Right lung (tissue), 5 donors: Measurements from ENCODE around the gene PGAP1. TPM values are rescaled to one million over a fixed set of nuclear protein-coding genes. Genes with fewer than 3 reads are reported as not detected.

Source experiments
- DNase-seq, 2 donors: peaks; one replicate each; pipeline ENCODE4 v3.0.0-alpha.2; 2013
- polyA plus RNA-seq, 5 donors: library from polyadenylated mRNA; unstranded; fragments of 120-200 nt; gene quantifications; one replicate each; pipeline versions ENCODE4 v1.2.1 to v1.2.3, GENCODE V29; 2013; ENCODE audit warnings: inconsistent platforms in 1 of 5, low replicate concordance in 1 of 5; ENCODE audit not compliant: insufficient read length in 5 of 5, insufficient read depth in 1 of 5

Gene PGAP1
- polyA plus RNA-seq, 5 donors: 16.8 to 35.0 (median 29.7) TPM

DNA sequence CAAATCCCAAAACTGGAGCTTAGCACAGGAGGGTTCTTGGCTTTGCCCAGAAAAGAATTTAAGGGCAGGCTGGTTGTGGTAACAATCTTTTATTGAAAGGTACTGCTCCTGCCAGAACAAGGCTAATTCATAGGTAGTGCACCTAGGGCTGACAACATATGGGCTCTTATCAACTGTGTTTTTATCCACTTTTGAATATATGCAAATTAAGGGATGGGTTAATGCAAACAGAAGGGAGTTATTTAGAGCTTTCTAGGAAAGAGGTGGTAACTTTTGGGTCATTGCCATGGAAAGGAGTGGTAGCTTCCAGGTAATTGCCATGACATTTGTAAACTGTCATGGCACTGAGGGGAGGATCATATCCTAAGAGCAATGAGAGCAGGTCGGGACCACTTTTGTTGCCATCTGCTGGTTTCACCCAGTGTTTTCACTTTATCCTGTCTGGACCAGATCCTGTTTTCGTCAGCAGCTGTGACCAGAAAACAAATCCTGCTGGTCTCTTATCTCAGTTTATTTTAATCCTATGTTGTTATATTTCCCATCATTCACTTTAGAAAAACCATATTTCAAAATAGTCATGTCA lies 118.3 kb downstream of the PGAP1 start:
- DNase-seq: no peak

- DNase-seq: no peak
These were observed 122.1 kb downstream of the PGAP1 start for GRCh38 chr2:196804381-196804780.

DNA sequence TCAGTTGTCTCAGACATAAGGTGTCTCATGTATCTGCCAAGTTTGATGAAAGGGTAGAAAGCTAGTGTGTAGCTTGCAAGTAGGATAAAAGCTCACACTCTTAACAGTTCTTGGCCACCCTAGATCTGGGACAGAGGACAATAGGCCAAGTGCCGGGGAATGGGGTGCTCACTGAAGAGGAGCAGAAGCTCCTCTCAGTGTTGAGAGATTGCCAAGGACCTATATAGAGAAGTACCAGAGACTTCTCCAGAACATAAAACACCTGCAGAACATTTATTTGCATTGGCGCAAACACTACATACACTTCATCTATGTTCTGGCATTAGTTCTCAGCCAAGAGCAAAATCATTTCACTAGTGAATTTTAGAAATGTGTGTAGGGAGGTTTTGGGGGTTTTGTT lies 124.1 kb downstream of the PGAP1 start:
- no peak for DNase-seq

DNA sequence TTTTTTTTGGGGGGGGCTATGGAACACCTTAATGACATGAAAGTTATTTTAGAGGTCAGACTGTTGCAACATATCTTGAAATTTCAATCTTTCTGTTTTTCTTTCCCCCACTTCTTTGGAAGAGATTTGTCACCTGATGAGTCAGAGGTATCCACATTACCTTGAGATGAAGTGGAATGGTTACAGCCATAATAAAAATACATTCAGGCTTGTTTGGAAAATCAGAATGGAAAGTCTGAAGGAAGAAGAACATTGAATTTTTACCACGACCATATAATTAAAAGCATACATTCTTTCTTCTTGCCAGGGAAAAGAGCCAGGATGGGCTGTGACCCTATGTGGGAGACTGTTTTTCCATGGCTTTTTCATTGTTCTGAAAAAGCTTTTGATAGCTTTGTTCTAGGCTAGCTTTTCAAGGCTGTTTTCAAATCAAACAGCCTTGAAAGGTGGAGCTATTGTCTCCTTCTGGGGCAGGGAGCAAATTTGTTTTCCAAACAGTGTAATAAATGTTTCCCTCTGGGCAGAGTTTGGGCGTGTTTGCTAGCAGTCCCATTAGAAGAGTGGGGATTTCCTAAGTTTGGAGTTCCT lies 124.7 kb downstream of the PGAP1 start:
- no peak for DNase-seq

DNA sequence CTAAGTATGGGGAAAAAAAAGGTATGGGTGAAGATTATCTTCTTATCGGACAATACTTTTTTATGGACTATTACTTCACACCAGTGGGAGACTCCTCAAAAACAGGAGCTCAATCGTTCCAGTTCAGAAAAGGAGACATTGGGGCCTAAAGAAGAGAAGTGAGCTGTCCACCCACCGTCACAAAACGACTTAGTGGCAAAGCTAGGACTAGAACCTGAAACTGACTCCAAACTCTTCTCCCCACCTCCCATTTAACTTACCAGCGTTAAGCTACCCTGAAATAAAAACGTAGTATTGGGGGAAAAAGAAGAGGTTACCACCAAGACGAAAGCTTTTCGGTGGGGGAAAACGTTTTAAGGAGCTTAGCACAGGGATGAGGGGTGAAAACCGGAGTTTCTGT lies 127.5 kb downstream of the PGAP1 start:
- DNase-seq: peak in 1 of 2 donors; percentile 5

GRCh38 chr2:196792865-196793264 lies 133.6 kb downstream of the PGAP1 start:
- DNase-seq: no peak

DNA sequence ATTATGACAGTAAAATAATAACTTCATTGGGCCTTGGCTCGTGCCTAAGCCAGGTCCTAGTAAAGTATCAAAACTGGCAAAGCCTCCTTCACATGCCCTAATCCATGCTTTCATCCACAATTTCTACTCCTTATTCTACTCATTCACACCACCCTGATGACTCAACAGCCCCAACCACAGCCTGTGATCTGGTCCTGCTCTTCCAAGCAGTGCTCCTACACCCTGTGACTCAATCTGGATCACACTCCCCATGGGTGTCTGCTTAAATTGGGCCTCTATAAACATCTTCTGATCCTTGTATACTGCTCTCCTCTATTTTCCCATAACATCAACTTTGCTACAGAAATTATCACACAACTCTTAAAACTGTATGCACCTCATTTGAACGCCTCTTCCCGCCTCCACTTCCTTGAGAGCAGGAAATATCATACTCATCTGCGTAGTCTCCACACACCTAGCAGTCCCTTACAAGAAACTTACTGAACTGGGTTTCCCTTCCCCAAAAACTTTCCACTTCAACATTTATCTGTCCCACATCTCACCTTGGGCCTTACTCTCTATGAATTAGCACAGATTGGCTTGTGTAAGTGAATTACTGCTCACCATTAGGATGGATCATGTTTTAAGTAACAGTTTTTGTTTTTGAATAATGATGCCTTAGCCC lies 142.9 kb downstream of the PGAP1 start:
- no peak for DNase-seq

Other genes starting within 250 kb of the PGAP1 start
- 10 to 100 TPM; 45.8 to 86.1 (median 81.8) TPM for gene GTF3C3, start 127.0 kb downstream of the PGAP1 start, polyA plus RNA-seq
- under 1 TPM in 4 of 5 donors, not detected in 1; 0.18 to 0.40 (median 0.24) TPM for gene C2orf66, start 117.4 kb downstream of the PGAP1 start, polyA plus RNA-seq